Fibroblast of villous mesenchyme (primary cell): ENCODE measurements around the gene ARRDC2. TPM values are rescaled to one million over a fixed set of nuclear protein-coding genes. Genes with fewer than 3 reads are reported as not detected.
A peak's percentile ranks its signal among the peaks of the same experiment; 100 is the strongest.

ENCODE experiments used
- DNase-seq: peaks from one replicate; pipeline ENCODE4 v3.0.0-alpha.2; 2010; ENCODE audit warnings: low read depth
- H3K4me3 ChIP-seq: 2 replicates; pipeline ENCODE4 v1.5.1; 2011; ENCODE audit warnings: low read depth, mild to moderate bottlenecking, low read length
- small RNA-seq: library from RNA; depleted of rRNA; stranded (forward); fragments of <200 nt; gene quantifications from one replicate; pipeline ENCODE3, GENCODE V24; 2012
- total RNA-seq: library from RNA; depleted of rRNA; stranded (reverse); fragments of >200 nt; gene quantifications from 2 replicates; pipeline ENCODE4 v1.2.3, GENCODE V29; 2012
- TF ChIP-seq, protein P1 (sequence below): IDR thresholded peaks from 2 replicates; pipeline ENCODE4 v1.5.1; 2012; ENCODE audit warnings: low read depth, mild to moderate bottlenecking, low read length; ENCODE audit not compliant: insufficient read depth

ARRDC2 gene
- total RNA-seq, 1 donor = 3.9 TPM

DNA sequence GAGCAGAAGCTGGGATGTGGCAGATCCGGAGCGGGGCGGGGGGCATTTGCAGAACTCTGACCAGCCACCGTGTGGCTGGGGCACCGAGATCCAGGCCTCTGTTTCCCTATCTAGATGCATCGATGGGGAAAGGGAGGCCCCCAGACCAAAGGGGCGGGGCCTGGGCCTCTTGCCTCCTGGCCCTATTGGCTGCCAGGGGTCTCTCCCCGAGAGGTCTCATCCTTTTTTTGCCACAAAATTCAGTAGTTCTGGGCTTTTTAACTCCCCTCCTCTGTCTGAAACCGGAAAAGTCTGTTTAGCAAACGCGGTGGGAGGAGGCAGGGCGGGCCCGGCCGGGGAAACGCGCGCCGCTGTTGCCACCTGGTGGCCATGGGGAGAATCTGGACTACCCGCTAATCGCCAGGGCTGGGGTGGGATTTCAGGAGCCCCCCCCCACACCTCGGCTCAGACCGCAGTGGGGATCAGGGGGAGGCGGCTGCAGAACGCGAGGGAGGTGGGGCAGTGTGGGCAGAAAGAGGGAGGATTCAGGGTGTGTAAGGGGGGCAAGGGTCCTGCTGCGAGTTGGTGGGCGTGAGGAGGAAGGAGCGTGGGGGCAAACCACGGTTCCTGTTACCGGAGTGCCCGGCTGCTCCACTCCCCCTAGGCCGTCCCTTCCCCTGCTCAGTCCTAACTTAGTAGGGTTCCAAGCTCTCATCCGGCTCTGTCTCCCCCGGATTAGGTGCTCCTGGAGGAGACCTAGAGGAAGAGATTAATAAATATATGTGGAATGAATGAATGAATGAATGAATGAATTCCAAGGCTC is 50.4 kb downstream of the ARRDC2 start:
- peak overlapping the region; percentile 12 for H3K4me3 ChIP-seq
- DNase-seq = peak; percentile 74

DNA sequence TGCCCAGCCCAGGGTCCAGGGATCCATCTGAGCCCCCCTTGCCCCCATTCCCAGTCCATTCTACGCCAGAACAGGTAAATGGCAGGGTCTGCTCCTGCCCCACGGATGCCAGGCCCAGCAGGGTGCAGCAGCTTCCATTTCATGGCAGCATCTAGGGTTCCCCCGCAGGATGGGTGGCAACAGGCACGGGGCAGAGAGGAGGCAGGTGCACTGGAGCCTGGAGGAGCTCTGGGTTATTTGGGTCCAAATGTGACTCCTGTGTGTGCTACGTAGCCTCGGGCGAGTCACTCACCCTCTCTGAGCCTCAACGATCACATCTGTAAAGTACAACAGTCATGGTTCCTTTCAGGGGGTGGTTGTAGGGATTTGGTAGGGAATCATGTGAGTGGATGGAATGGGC is 51.3 kb downstream of the ARRDC2 start:
- DNase-seq = no peak
- TF ChIP-seq, protein P1, sequence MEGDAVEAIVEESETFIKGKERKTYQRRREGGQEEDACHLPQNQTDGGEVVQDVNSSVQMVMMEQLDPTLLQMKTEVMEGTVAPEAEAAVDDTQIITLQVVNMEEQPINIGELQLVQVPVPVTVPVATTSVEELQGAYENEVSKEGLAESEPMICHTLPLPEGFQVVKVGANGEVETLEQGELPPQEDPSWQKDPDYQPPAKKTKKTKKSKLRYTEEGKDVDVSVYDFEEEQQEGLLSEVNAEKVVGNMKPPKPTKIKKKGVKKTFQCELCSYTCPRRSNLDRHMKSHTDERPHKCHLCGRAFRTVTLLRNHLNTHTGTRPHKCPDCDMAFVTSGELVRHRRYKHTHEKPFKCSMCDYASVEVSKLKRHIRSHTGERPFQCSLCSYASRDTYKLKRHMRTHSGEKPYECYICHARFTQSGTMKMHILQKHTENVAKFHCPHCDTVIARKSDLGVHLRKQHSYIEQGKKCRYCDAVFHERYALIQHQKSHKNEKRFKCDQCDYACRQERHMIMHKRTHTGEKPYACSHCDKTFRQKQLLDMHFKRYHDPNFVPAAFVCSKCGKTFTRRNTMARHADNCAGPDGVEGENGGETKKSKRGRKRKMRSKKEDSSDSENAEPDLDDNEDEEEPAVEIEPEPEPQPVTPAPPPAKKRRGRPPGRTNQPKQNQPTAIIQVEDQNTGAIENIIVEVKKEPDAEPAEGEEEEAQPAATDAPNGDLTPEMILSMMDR = no peak

More for the DNA sequence above, 50.4 kb downstream of the ARRDC2 start:
- TF ChIP-seq, protein P1 = peak; percentile 88

DNA sequence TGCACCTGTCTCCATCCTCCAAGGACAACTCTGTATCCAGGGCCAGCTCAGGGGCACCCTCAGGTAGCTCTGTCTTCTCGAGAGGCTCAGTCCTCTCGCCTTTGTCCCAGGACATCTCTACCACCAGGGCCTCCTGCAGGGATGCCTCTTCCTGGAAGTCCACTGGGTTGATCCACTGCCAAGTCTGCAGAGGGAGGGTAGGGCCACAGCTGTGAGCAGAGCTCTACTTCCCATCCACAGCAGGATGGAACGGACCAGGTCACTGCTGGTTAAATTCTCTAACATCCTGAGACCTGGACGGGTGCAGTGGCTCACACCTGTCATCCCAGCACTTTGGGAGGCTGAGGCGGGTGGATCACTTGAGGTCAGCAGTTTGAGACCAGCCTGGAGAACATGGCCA is 51.9 kb downstream of the ARRDC2 start:
- DNase-seq = no peak
- H3K4me3 ChIP-seq = no peak overlapping the region
- TF ChIP-seq, protein P1 = no peak

More for the DNA sequence above, 51.3 kb downstream of the ARRDC2 start:
- H3K4me3 ChIP-seq = no peak overlapping the region

DNA sequence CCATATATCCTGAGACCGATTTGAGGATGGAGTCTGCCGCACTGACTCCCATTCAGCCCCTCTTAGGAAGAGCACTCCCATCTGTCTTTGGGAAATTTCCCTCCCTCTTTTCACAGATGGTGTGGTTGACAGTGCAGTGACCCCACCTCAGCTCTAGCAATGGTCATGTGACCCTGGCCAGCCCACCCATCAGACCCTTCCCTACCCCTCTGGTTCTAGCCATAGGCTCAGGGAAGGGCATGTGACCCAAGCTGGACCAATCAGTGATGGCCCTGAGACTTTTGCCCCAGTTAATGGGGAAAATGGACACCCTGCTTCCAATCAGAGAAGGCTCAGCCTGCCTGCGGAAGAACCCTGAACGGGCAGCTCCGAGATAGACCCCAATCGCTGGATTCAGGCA is 52.5 kb downstream of the ARRDC2 start:
- DNase-seq = no peak
- H3K4me3 ChIP-seq = no peak overlapping the region
- TF ChIP-seq, protein P1 = no peak

DNA sequence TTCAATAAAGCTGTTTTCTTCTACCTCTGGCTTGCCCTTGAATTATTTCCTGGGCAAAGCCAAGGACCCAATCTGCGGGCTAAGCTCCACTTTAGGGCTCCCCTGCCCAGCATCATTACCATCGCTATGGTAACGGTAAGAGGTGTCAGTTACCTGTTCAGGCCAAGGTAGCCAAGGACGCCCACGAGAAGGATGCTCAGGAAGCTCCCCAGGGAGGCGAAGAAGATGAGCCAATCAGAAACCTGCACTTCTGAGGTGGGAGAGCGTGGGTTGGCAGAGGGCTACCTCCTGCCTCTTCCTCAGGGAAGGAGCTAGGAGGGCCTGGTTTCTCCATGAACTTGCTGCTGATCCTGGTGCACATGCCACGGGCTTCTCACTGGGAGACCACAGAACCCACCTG is 54.1 kb downstream of the ARRDC2 start:
- no peak for DNase-seq
- TF ChIP-seq, protein P1 = no peak
- H3K4me3 ChIP-seq = no peak overlapping the region

DNA sequence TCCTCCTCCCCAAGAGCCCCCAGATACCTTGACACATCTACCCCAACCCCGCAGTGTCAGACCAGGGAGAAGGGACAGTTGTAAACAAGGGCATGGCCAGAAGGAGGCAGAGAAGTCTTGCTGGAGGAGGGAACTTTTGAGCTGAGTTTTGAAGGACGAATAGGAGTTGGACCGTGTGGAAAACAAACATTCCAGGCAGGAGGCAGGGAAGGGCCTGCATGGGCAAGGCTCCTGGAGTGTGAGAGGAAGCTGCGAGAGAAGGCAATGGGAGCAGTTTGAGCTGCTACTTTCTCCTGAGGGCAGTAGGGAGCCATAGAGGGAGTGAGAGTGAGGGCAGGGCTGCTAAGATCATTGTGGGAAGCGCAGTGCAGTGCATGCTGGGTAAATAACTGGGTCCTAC is 55.5 kb downstream of the ARRDC2 start:
- TF ChIP-seq, protein P1 = no peak
- H3K4me3 ChIP-seq = no peak overlapping the region
- no peak for DNase-seq

Small RNAs within 50 kb of the gene (small RNA-seq; reads per million reads assigned to genes)
- not detected for gene RNA5SP468

Other genes with a start within 250 kb of the ARRDC2 start
- not detected in 2 replicates for gene B3GNT3, start 213.0 kb upstream of the ARRDC2 start, total RNA-seq
- gene INSL3, start 186.7 kb upstream of the ARRDC2 start, total RNA-seq = not detected in 2 replicates
- gene JAK3, start 160.2 kb upstream of the ARRDC2 start, total RNA-seq = 6.1 and 7.8 TPM in 2 replicates
- 686 and 964 TPM in 2 replicates for gene RPL18A, start 148.3 kb upstream of the ARRDC2 start, total RNA-seq
- gene SLC5A5, start 136.2 kb upstream of the ARRDC2 start, total RNA-seq = not detected in 2 replicates
- gene CCDC124, start 75.2 kb upstream of the ARRDC2 start, total RNA-seq = 22.9 and 25.1 TPM in 2 replicates
- under 0.01 TPM in 2 replicates for gene KCNN1, start 41.1 kb upstream of the ARRDC2 start, total RNA-seq
- 0.64 and 1.3 TPM in 2 replicates for gene IL12RB1, start 78.8 kb downstream of the ARRDC2 start, total RNA-seq
- gene MAST3, start 89.6 kb downstream of the ARRDC2 start, total RNA-seq = 1.9 and 3.0 TPM in 2 replicates
- gene PIK3R2, start 145.0 kb downstream of the ARRDC2 start, total RNA-seq = 30.7 and 30.9 TPM in 2 replicates
- 24.2 and 29.0 TPM in 2 replicates for gene IFI30, start 165.6 kb downstream of the ARRDC2 start, total RNA-seq
- 9.3 and 10.8 TPM in 2 replicates for gene MPV17L2, start 185.0 kb downstream of the ARRDC2 start, total RNA-seq
- 0.97 and 1.3 TPM in 2 replicates for gene RAB3A, start 195.9 kb downstream of the ARRDC2 start, total RNA-seq
- gene PDE4C, start 218.3 kb downstream of the ARRDC2 start, total RNA-seq = under 0.01 and 0.32 TPM in 2 replicates